Fibroblast of lung (primary cell): ENCODE data around the gene RUBCNL.

Source experiments
- CTCF ChIP-seq, 2 donors: IDR thresholded peaks in 1 of 2; conservative IDR thresholded peaks in 1 of 2; 1 replicate in 1 of 2; 2 replicates in 1 of 2; pipeline ENCODE4 v1.5.1; 2011 to 2012; ENCODE audit warnings: low read length in 2 of 2, control low read depth in 1 of 2, inconsistent platforms in 1 of 2, low read depth in 1 of 2, mild to moderate bottlenecking in 1 of 2
- EZH2 ChIP-seq: IDR thresholded peaks from 2 replicates; pipeline ENCODE4 v1.5.1; 2012; ENCODE audit warnings: low read length, control low read depth, mild to moderate bottlenecking; ENCODE audit errors: missing control alignments

- no peak for TF ChIP-seq CTCF (conservative IDR thresholded peaks at IDR 0.05 in 1 of 2, IDR thresholded peaks at IDR 0.05 in 1 of 2; ENCODE audit: low read depth in 1 of 2, low read length in 2 of 2)
- TF ChIP-seq EZH2: no peak
These were observed 93.6 kb downstream of the RUBCNL start for GRCh38 chr13:46293436-46293835.
